ENCODE data around the gene MGP. TPM values are rescaled to one million over a fixed set of nuclear protein-coding genes. Genes with fewer than 3 reads are reported as not detected.
A peak's percentile ranks its signal among the peaks of the same experiment; 100 is the strongest.

The MGP gene
- total and polyA plus RNA-seq, 2 of the 13 experiments (the other 11 are each of a cell fraction or from before 2014, with no cell fraction given) = not detected

- TF ChIP-seq RNF219 (CRISPR knock-in tag; IDR thresholded peaks at IDR 0.05) (no peak), FOXP4 (CRISPR knock-in tag; IDR thresholded peaks at IDR 0.05) (no peak), ZNF670 (CRISPR knock-in tag; IDR thresholded peaks at IDR 0.05; ENCODE audit: borderline replicate concordance) (no peak), SOX13 (IDR thresholded peaks at IDR 0.05) (no peak), SOX13 (CRISPR knock-in tag; conservative IDR thresholded peaks at IDR 0.05 in 1 of 2, IDR thresholded peaks at IDR 0.05 in 1 of 2) (peak in 1 of 2 experiments; percentile 12; a peak in 1 of 4 replicates), CREB3 (CRISPR knock-in tag; IDR thresholded peaks at IDR 0.05) (no peak), ZNF776 (CRISPR knock-in tag; IDR thresholded peaks at IDR 0.05) (no peak), CC2D1A (CRISPR knock-in tag; IDR thresholded peaks at IDR 0.05) (no peak), ZNF496 (CRISPR knock-in tag; IDR thresholded peaks at IDR 0.05; ENCODE audit: insufficient replicate concordance) (no peak), ZNF232 (CRISPR knock-in tag; IDR thresholded peaks at IDR 0.05; ENCODE audit: borderline replicate concordance) (no peak), ETV5 (CRISPR knock-in tag; IDR thresholded peaks at IDR 0.05; ENCODE audit: borderline replicate concordance) (no peak), NFAT5 (CRISPR knock-in tag; IDR thresholded peaks at IDR 0.05) (no peak), ZNF503 (CRISPR knock-in tag; IDR thresholded peaks at IDR 0.05) (no peak), HOXA9 (CRISPR knock-in tag; IDR thresholded peaks at IDR 0.05; ENCODE audit: borderline replicate concordance) (no peak)
Measured at GRCh38 chr12:14840616-14841015, 45.0 kb downstream of the MGP start (continued).
